ENCODE data around the gene SLAMF8.

The SLAMF8 gene

GRCh38 chr1:159821171-159821867 lies 5.4 kb upstream of the SLAMF8 start:
- no peak for DNase-seq (ENCODE audit: low spot score)

- no peak for DNase-seq (ENCODE audit: low spot score)
These were observed 3.3 kb upstream of the SLAMF8 start for GRCh38 chr1:159823406-159823805.

- no peak for DNase-seq (ENCODE audit: low spot score)
These were observed 1.1 kb upstream of the SLAMF8 start for GRCh38 chr1:159825564-159825963.

- DNase-seq (ENCODE audit: low spot score) = no peak
These were observed 423 bp downstream of the SLAMF8 start for GRCh38 chr1:159827102-159827490.

- DNase-seq (ENCODE audit: low spot score) = no peak
These were observed 876 bp downstream of the SLAMF8 start for GRCh38 chr1:159827549-159827948.

GRCh38 chr1:159828176-159828575 lies 1.5 kb downstream of the SLAMF8 start:
- DNase-seq (ENCODE audit: low spot score) = no peak

GRCh38 chr1:159828581-159829272 lies 2.1 kb downstream of the SLAMF8 start:
- no peak for DNase-seq (ENCODE audit: low spot score)

GRCh38 chr1:159829273-159829634 lies 2.6 kb downstream of the SLAMF8 start:
- no peak for DNase-seq (ENCODE audit: low spot score)

GRCh38 chr1:159829822-159830465 lies 3.3 kb downstream of the SLAMF8 start:
- peak; percentile 76 for DNase-seq (ENCODE audit: low spot score)

GRCh38 chr1:159830722-159831121 lies 4.0 kb downstream of the SLAMF8 start:
- DNase-seq (ENCODE audit: low spot score) = no peak

- DNase-seq (ENCODE audit: low spot score) = no peak
These were observed 4.9 kb downstream of the SLAMF8 start for GRCh38 chr1:159831412-159832141.

GRCh38 chr1:159832309-159832708 lies 5.6 kb downstream of the SLAMF8 start:
- DNase-seq (ENCODE audit: low spot score) = no peak

GRCh38 chr1:159835356-159835755 lies 8.7 kb downstream of the SLAMF8 start:
- DNase-seq (ENCODE audit: low spot score) = no peak

- DNase-seq (ENCODE audit: low spot score) = no peak
These were observed 9.3 kb downstream of the SLAMF8 start for GRCh38 chr1:159835862-159836525.

- no peak for DNase-seq (ENCODE audit: low spot score)
These were observed 12.0 kb downstream of the SLAMF8 start for GRCh38 chr1:159838715-159839114.

- DNase-seq (ENCODE audit: low spot score) = no peak
These were observed 12.6 kb downstream of the SLAMF8 start for GRCh38 chr1:159839116-159839849.

GRCh38 chr1:159841749-159842148 lies 15.1 kb downstream of the SLAMF8 start:
- DNase-seq (ENCODE audit: low spot score) = no peak

GRCh38 chr1:159843459-159843858 lies 16.8 kb downstream of the SLAMF8 start:
- DNase-seq (ENCODE audit: low spot score) = no peak

GRCh38 chr1:159845751-159846629 lies 19.3 kb downstream of the SLAMF8 start:
- DNase-seq (ENCODE audit: low spot score) = no peak

- DNase-seq (ENCODE audit: low spot score) = no peak
These were observed 20.6 kb downstream of the SLAMF8 start for GRCh38 chr1:159847231-159847630.

Measured in AG08395 (cell line).